Ovary (tissue), 10 donors: Measurements from ENCODE around the gene IFRD2. TPM values are rescaled to one million over a fixed set of nuclear protein-coding genes. Genes with fewer than 3 reads are reported as not detected.

ENCODE experiments used
- DNase-seq, 5 donors: peaks; one replicate each; pipeline ENCODE4 v3.0.0-alpha.2; 2019 to 2020
- H3K27ac ChIP-seq, 2 donors: fragments of 200-600 bp; one replicate each; pipeline versions ENCODE4 v1.5.1 to v1.8.0; 2019 to 2022
- H3K27me3 ChIP-seq: fragments of 200-600 bp; one replicate; pipeline ENCODE4 v1.8.0; 2022
- H3K36me3 ChIP-seq: fragments of 200-600 bp; sonication (generic); one replicate; pipeline ENCODE4 v1.5.1; 2019
- H3K4me1 ChIP-seq: one replicate; pipeline ENCODE4 v1.8.1; 2013; ENCODE audit warnings: mild to moderate bottlenecking, moderate library complexity; ENCODE audit not compliant: insufficient read depth
- H3K4me3 ChIP-seq: fragments of 200-600 bp; sonication (generic); one replicate; pipeline ENCODE4 v1.5.1; 2017
- H3K9me3 ChIP-seq, 2 donors: fragments of 200-600 bp in 1 of 2; sonication (generic) in 1 of 2; one replicate each; pipeline versions ENCODE4 v1.5.1 to v1.8.1; 2013 to 2019; ENCODE audit warnings: mild to moderate bottlenecking in 1 of 2, moderate library complexity in 1 of 2
- CTCF ChIP-seq, 3 donors: fragments of 450-650 bp in 2 of 3; fragments of 200-600 bp in 1 of 3; IDR thresholded peaks; one replicate each; pipeline versions ENCODE4 v1.5.1 to v1.8.0; 2016 to 2022; ENCODE audit warnings: antibody characterized with exemption in 3 of 3, mild to moderate bottlenecking in 1 of 3
- EP300 ChIP-seq: sonication (generic); formaldehyde crosslinking; IDR thresholded peaks from one replicate; pipeline ENCODE4 v1.6.1; 2017; ENCODE audit warnings: antibody characterized with exemption
- POLR2A ChIP-seq: fragments of 450-650 bp; IDR thresholded peaks from one replicate; pipeline ENCODE4 v1.6.1; 2017; ENCODE audit warnings: antibody characterized with exemption, mild to moderate bottlenecking, moderate library complexity
- WGBS, 3 donors: extraction: QIAGEN DNeasy Blood & Tissue Kit in 1 of 3; methylation state at CpG; one replicate each; pipeline versions ENCODE4 v1.1.5 to v1.1.7; 2013 to 2017; 5-methylcytosine and 5-hydroxymethylcytosine counted together
- intact Hi-C, 4 donors: fragments of 100-400 bp; cut with DNase I; formaldehyde crosslinking; loops; one replicate each; pipeline versions ENCODE4 v1.11.0 to v1.15.1; 2022 to 2023
- long read RNA-seq, 3 donors: library from polyadenylated mRNA in 2 of 3; unstranded in 2 of 3; transcript quantifications; one replicate each; pipeline ENCODE4 v2.0.0 and lab custom pipeline, GENCODE V29; 2021 to 2026
- polyA plus RNA-seq, 2 donors: library from polyadenylated mRNA; stranded (reverse); fragments of 200-250 nt in 1 of 2; fragments of 350-450 nt in 1 of 2; fragmentation: Illumina TruSeq in 1 of 2; extraction: RNeasy Lipid Tissue Mini Kit (QIAGEN cat#74804) in 1 of 2; gene quantifications; one replicate each; pipeline ENCODE4 v1.2.3, GENCODE V29; 2013 to 2014
- total RNA-seq, 7 donors: library from RNA; depleted of rRNA in 2 of 7; stranded (reverse); fragments of >200 nt in 2 of 7; fragmentation: NEBNext Ultra II Directional in 3 of 7; extraction: Animal tissue kit (Norgen Biotek cat#: 25700) in 3 of 7; gene quantifications; one replicate each; pipeline versions ENCODE4 v1.1.0 to v1.2.4, GENCODE V29; 2016 to 2023
- donor health status: DM: no; HTN: no; CAD: no; lungs with moderate emphysema.
- donor health status: DM: no; HTN: no; CAD: no.
- donor health status: Bipolar disorder and iron deficiency.
- donor health status: DM: yes; HTN: yes; CAD: no.
- donor health status: DM: no; HTN: no; CAD: no.
- donor health status: DM: yes; HTN: yes; CAD: no.

Gene IFRD2
- total RNA-seq (10 to 100 TPM; 31.8 to 76.9 (median 56.4) TPM), polyA plus RNA-seq (10 to 100 TPM; 14.5 to 32.8 TPM)
- long read RNA-seq, donor 1, transcript IFRD2-202 (12 exons, 2,109 nt) = major isoform, 290 of 501 reads
- long read RNA-seq, donor 1, partial matches to known transcripts = 67 of 501 reads
- long read RNA-seq, donor 1, other reads (novel, unspliced or antisense) = 140 of 501 reads
- long read RNA-seq, donor 2, transcript IFRD2-202 (12 exons, 2,109 nt) = major isoform, 14 of 21 reads
- long read RNA-seq, donor 2, partial matches to known transcripts = 5 of 21 reads
- long read RNA-seq, donor 2, other reads (novel, unspliced or antisense) = 0 of 21 reads
- long read RNA-seq, donor 3, transcript IFRD2-202 (12 exons, 2,109 nt) = major isoform, 119 of 192 reads
- long read RNA-seq, donor 3, partial matches to known transcripts = 15 of 192 reads
- long read RNA-seq, donor 3, other reads (novel, unspliced or antisense) = 58 of 192 reads

GRCh38 chr3:50292159-50293078, at the start of gene IFRD2:
TSS of gene IFRD2 (minus strand) at chr3:50292429. CDS start at chr3:50292274, 155 bp downstream.
- H3K4me1 ChIP-seq = peaks cover 6% of the 10 kb centered on the region
- no peak for TF ChIP-seq EP300
- peak; percentile 79 for TF ChIP-seq POLR2A
- TF ChIP-seq CTCF (IDR thresholded peaks at IDR 0.05) = peak in 1 of 3 donors; percentile 14
- 1 to 2% (median 1%) methylated on average over 35 to 67 of the region's 67 CpGs for WGBS, 3 donors
- H3K4me3 ChIP-seq = peak within 1 kb of the TSS; percentile 67
- intact Hi-C loops = no loop called here
- DNase-seq = peak; percentile 95 to 97 (median 95)
- H3K9me3 ChIP-seq = no peaks in the 10 kb centered on the region
- H3K27ac ChIP-seq = peak within 1 kb of the TSS; percentile 4 to 53
- H3K27me3 ChIP-seq = no peaks in the 10 kb centered on the region
- H3K36me3 ChIP-seq = no peaks in the 10 kb centered on the region

- DNase-seq = peak in 2 of 5 donors; percentile 40 to 42
- Histone ChIP-seq H3K27ac (no peak overlapping the region), H3K4me3 (no peak overlapping the region), H3K9me3 (no peaks in the 10 kb centered on the region), H3K36me3 (no peaks in the 10 kb centered on the region), H3K27me3 (no peaks in the 10 kb centered on the region), H3K4me1 (peaks cover 17% of the 10 kb centered on the region)
- TF ChIP-seq CTCF (IDR thresholded peaks at IDR 0.05) (no peak), EP300 (no peak), POLR2A (no peak)
- intact Hi-C loops = no loop called here
- 93 to 95% (median 94%) methylated on average over 9 of the region's 9 CpGs for WGBS, 3 donors
Measured at GRCh38 chr3:50341537-50341936, 49.3 kb upstream of the IFRD2 start.

GRCh38 chr3:50340448-50341329, 48.5 kb upstream of the IFRD2 start, which contains the start of gene RASSF1:
TSS of gene RASSF1 (minus strand) at chr3:50340836. CDS start at chr3:50340805, 31 bp downstream.
- peak in 4 of 5 donors; percentile 68 to 75 (median 70) for DNase-seq
- Histone ChIP-seq H3K36me3 (no peaks in the 10 kb centered on the region), H3K4me1 (peaks cover 18% of the 10 kb centered on the region), H3K27me3 (no peaks in the 10 kb centered on the region), H3K27ac (peak within 1 kb of the TSS; percentile 21 to 47), H3K4me3 (peak within 1 kb of the TSS; percentile 56), H3K9me3 (no peaks in the 10 kb centered on the region)
- intact Hi-C loops = no loop called here
- no peak for TF ChIP-seq EP300
- peak; percentile 53 for TF ChIP-seq POLR2A
- no peak for TF ChIP-seq CTCF (IDR thresholded peaks at IDR 0.05)
- WGBS, 3 donors = 2 to 4% (median 2%) methylated on average over 62 to 85 of the region's 85 CpGs

- peaks cover 13% of the 10 kb centered on the region for H3K4me1 ChIP-seq
- H3K36me3 ChIP-seq = no peaks in the 10 kb centered on the region
- TF ChIP-seq CTCF (IDR thresholded peaks at IDR 0.05) (no peak), EP300 (no peak), POLR2A (no peak)
- H3K27ac ChIP-seq = peak overlapping the region in 1 of 2 donors; percentile 21
- no peaks in the 10 kb centered on the region for H3K9me3 ChIP-seq
- peak overlapping the region; percentile 56 for H3K4me3 ChIP-seq
- no peaks in the 10 kb centered on the region for H3K27me3 ChIP-seq
- intact Hi-C loops = no loop called here
- WGBS, 3 donors = 7 to 19% (median 18%) methylated on average over 9 of the region's 9 CpGs
- no peak for DNase-seq
Measured at GRCh38 chr3:50340147-50340447, 47.9 kb upstream of the IFRD2 start.
